Left lung (tissue), 10 donors: ENCODE data around the gene CHRDL1. TPM values are rescaled to one million over a fixed set of nuclear protein-coding genes. Genes with fewer than 3 reads are reported as not detected.

Experiments
- ATAC-seq: fragments of 200-7000 bp; cut with Tn5 transposase; one replicate; pipeline ENCODE4 v1.9.1; 2020; ENCODE audit warnings: moderate library complexity
- DNase-seq, 4 donors: peaks; one replicate each; pipeline ENCODE4 v3.0.0-alpha.2; 2013 to 2020
- H3K27ac ChIP-seq, 2 donors: fragments of 200-600 bp; sonication (generic) in 1 of 2; one replicate each; pipeline versions ENCODE4 v1.5.0 to v1.8.0; 2020 to 2021
- H3K27me3 ChIP-seq, 2 donors: fragments of 200-600 bp; sonication (generic) in 1 of 2; one replicate each; pipeline versions ENCODE4 v1.5.0 to v1.8.0; 2020 to 2021
- H3K36me3 ChIP-seq, 2 donors: fragments of 200-600 bp; sonication (generic) in 1 of 2; one replicate each; pipeline versions ENCODE4 v1.5.0 to v1.8.0; 2020 to 2021
- H3K4me1 ChIP-seq, 2 donors: fragments of 200-600 bp; one replicate each; pipeline ENCODE4 v1.8.0; 2021
- H3K4me3 ChIP-seq, 2 donors: fragments of 200-600 bp; sonication (generic) in 1 of 2; one replicate each; pipeline versions ENCODE4 v1.5.0 to v1.8.0; 2020 to 2021; ENCODE audit warnings: mild to moderate bottlenecking in 1 of 2
- H3K9me3 ChIP-seq, 2 donors: fragments of 200-600 bp; sonication (generic) in 1 of 2; one replicate each; pipeline versions ENCODE4 v1.5.0 to v1.8.0; 2020 to 2021
- CTCF ChIP-seq, 2 donors: fragments of 200-600 bp; sonication (generic) in 1 of 2; IDR thresholded peaks; one replicate each; pipeline versions ENCODE4 v1.5.0 to v1.8.0; 2021; ENCODE audit warnings: antibody characterized with exemption in 2 of 2
- intact Hi-C, 2 donors: fragments of 100-400 bp; cut with DNase I; formaldehyde crosslinking; loops; one replicate each; pipeline versions ENCODE4 v1.11.2 to v1.14.2; 2022
- polyA plus RNA-seq, 6 donors: library from polyadenylated mRNA; unstranded; fragments of 120-200 nt; gene quantifications; one replicate each; pipeline ENCODE4 v1.2.1, GENCODE V29; 2013; ENCODE audit not compliant: insufficient read length in 6 of 6
- total RNA-seq, 2 donors: library from RNA; stranded (reverse); fragmentation: NEBNext Ultra II Directional; extraction: Animal tissue kit (Norgen Biotek cat#: 25700); gene quantifications; one replicate each; pipeline ENCODE4 v1.2.1, GENCODE V29; 2021
- donor health status: DM: no; HTN: yes; CAD: no.
- donor health status: DM: no; HTN: no; CAD: no.

CHRDL1 gene
- total and polyA plus RNA-seq, 8 donors: 7.9 to 58.5 (median 10.5) TPM

- ATAC-seq (peak; percentile 47), DNase-seq (no peak)
- Histone ChIP-seq H3K27ac (no peak overlapping the region), H3K27me3 (peaks cover 0 to 3% of the 10 kb centered on the region in 2 donors), H3K36me3 (no peaks in the 10 kb centered on the region), H3K4me1 (no peaks in the 10 kb centered on the region), H3K4me3 (no peak overlapping the region), H3K9me3 (no peaks in the 10 kb centered on the region)
- intact Hi-C loops: no loop called here
- no peak for TF ChIP-seq CTCF (IDR thresholded peaks at IDR 0.05)
Measured at GRCh38 chrX:110806145-110806544, 10.5 kb upstream of the CHRDL1 start.

- Histone ChIP-seq H3K27me3 (peaks cover 0 to 3% of the 10 kb centered on the region in 2 donors), H3K4me3 (no peak overlapping the region), H3K36me3 (no peaks in the 10 kb centered on the region), H3K4me1 (no peaks in the 10 kb centered on the region), H3K27ac (no peak overlapping the region), H3K9me3 (no peaks in the 10 kb centered on the region)
- no peak for TF ChIP-seq CTCF (IDR thresholded peaks at IDR 0.05)
- ATAC-seq (no peak), DNase-seq (no peak)
- intact Hi-C loops: no loop called here
Measured at GRCh38 chrX:110805303-110805702, 9.7 kb upstream of the CHRDL1 start.

GRCh38 chrX:110804446-110804845 lies 8.8 kb upstream of the CHRDL1 start:
- DNase-seq (peak in 1 of 4 donors; percentile 11), ATAC-seq (no peak)
- Histone ChIP-seq H3K4me3 (no peak overlapping the region), H3K27ac (no peak overlapping the region), H3K36me3 (no peaks in the 10 kb centered on the region), H3K4me1 (no peaks in the 10 kb centered on the region), H3K27me3 (peaks cover 0 to 7% of the 10 kb centered on the region in 2 donors), H3K9me3 (no peaks in the 10 kb centered on the region)
- intact Hi-C loops: no loop called here
- TF ChIP-seq CTCF (IDR thresholded peaks at IDR 0.05): no peak

- TF ChIP-seq CTCF (IDR thresholded peaks at IDR 0.05): no peak
- DNase-seq (no peak), ATAC-seq (no peak)
- no peaks in the 10 kb centered on the region for H3K4me1 ChIP-seq
- no peak overlapping the region for H3K27ac ChIP-seq
- no peaks in the 10 kb centered on the region for H3K9me3 ChIP-seq
- no peak overlapping the region for H3K4me3 ChIP-seq
- peaks cover 0 to 7% of the 10 kb centered on the region in 2 donors for H3K27me3 ChIP-seq
- intact Hi-C loops: no loop called here
- no peaks in the 10 kb centered on the region for H3K36me3 ChIP-seq
Measured at GRCh38 chrX:110803506-110803905, 7.9 kb upstream of the CHRDL1 start.

GRCh38 chrX:110796407-110796697 lies 735 bp upstream of the CHRDL1 start:
- no peaks in the 10 kb centered on the region for H3K36me3 ChIP-seq
- no peak for ATAC-seq
- intact Hi-C loops: no loop called here

More at GRCh38 chrX:110796407-110796697, 735 bp upstream of the CHRDL1 start:
- Histone ChIP-seq H3K9me3 (no peaks in the 10 kb centered on the region), H3K4me1 (no peaks in the 10 kb centered on the region), H3K27ac (no peak overlapping the region), H3K4me3 (peak overlapping the region in 1 of 2 donors; percentile 15), H3K27me3 (peaks cover 18 to 31% of the 10 kb centered on the region in 2 donors)
- no peak for DNase-seq
- TF ChIP-seq CTCF (IDR thresholded peaks at IDR 0.05): no peak
